AG04450 (cell line): ENCODE data around the gene LRP1B. TPM values are rescaled to one million over a fixed set of nuclear protein-coding genes. Genes with fewer than 3 reads are reported as not detected.

Experiments
- CTCF ChIA-PET: fragments of 300-600, 350-600 bp; formaldehyde crosslinking; extraction: SDS; loops from one replicate; lab custom pipeline; 2022; ENCODE audit warnings: antibody characterized with exemption, inconsistent platforms; lab: Charles Lee
- POLR2A ChIA-PET: fragments of 350-600 bp; formaldehyde crosslinking; extraction: SDS; loops from one replicate; lab custom pipeline; 2021; ENCODE audit warnings: antibody characterized with exemption, inconsistent platforms; lab: Yijun Ruan, JAX
- DNase-seq: peaks from one replicate; pipeline ENCODE4 v3.0.0-alpha.2; 2011; ENCODE audit warnings: low read depth, low spot score
- H3K27ac ChIP-seq: one replicate; pipeline ENCODE4 v1.5.1; 2012; ENCODE audit warnings: low read depth, low read length, control low read depth
- H3K27me3 ChIP-seq: one replicate; pipeline ENCODE4 v1.6.0; 2012; ENCODE audit warnings: low read length; ENCODE audit not compliant: control insufficient read depth, insufficient read depth
- H3K4me3 ChIP-seq: 2 replicates; pipeline ENCODE4 v1.5.1; 2011; ENCODE audit warnings: mild to moderate bottlenecking, low read depth, low read length, control low read depth
- H3K9me3 ChIP-seq: 2 replicates; pipeline ENCODE4 v1.5.1; 2012; ENCODE audit warnings: low read length; ENCODE audit not compliant: control insufficient read depth, insufficient read depth
- polyA plus RNA-seq: library from polyadenylated mRNA; depleted of rRNA; stranded (reverse); fragments of >200 nt; gene quantifications from 2 replicates; pipeline ENCODE4 v1.2.3, GENCODE V29; 2011
- TF ChIP-seq, protein P1 (sequence below): IDR thresholded peaks from 2 replicates; pipeline ENCODE4 v1.5.1; 2011; ENCODE audit warnings: low read depth, low read length, control low read depth, inconsistent platforms

LRP1B gene
- polyA plus RNA-seq, 1 experiment, result 0.15 TPM

DNA sequence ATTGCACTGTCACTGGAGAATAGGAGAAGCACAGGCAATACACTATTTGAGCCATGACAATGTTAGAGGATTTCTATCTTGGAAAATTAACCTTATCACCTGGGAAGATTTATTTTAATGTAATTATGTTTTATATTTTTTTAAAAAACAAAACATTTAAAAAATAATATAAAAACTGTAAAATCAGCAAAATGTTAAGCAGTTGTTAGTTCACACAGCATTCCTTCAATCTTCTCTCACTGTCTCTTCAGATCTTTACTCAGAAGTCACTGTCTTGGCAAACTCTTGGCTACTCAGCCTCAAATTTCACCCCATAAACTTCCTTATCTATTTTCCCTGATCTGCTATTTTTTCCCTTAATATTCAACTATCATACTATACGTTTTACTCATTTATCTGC, 1322.6 kb downstream of the LRP1B start:
- Histone ChIP-seq H3K27me3 (no peaks in the 10 kb centered on the region), H3K4me3 (no peak overlapping the region), H3K9me3 (no peaks in the 10 kb centered on the region), H3K27ac (no peak overlapping the region)
- ChIA-PET POLR2A (no interaction called here), CTCF (interaction anchor here (0.6 kb wide), 1 partner anchor 30 kb away, joined by 3 read pairs; no protein-coding TSS in a partner anchor)
- TF ChIP-seq, protein P1, sequence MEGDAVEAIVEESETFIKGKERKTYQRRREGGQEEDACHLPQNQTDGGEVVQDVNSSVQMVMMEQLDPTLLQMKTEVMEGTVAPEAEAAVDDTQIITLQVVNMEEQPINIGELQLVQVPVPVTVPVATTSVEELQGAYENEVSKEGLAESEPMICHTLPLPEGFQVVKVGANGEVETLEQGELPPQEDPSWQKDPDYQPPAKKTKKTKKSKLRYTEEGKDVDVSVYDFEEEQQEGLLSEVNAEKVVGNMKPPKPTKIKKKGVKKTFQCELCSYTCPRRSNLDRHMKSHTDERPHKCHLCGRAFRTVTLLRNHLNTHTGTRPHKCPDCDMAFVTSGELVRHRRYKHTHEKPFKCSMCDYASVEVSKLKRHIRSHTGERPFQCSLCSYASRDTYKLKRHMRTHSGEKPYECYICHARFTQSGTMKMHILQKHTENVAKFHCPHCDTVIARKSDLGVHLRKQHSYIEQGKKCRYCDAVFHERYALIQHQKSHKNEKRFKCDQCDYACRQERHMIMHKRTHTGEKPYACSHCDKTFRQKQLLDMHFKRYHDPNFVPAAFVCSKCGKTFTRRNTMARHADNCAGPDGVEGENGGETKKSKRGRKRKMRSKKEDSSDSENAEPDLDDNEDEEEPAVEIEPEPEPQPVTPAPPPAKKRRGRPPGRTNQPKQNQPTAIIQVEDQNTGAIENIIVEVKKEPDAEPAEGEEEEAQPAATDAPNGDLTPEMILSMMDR, result no peak
- no peak for DNase-seq

DNA sequence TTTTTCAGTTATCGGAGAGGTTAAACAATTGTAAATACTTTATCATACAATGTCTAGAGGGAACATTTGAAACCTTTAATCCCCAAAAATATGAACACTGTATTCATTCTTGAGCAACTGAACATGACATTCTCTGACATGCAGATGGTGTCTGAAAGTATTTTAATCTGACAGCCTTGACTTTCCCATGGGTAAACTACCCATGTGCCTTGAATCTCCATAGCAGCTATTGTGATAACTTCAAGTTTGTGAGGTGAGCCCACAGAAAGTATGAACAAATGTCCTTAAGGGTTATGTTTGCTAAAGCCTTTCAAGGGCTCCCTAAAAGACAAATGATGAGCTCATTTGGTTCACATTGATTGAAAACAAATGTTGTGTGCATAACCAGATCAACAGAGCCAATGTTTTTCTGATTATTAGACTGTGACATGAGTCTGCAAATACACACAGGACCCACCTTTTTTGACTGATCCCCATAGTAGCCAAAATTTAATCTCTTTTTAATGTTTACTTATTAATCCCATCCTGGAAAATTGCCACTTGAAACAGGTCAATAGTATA, 1326.0 kb downstream of the LRP1B start:
- ChIA-PET CTCF (interaction anchor here (0.7 kb wide), 1 partner anchor 504 kb away, joined by 4 read pairs; no protein-coding TSS in a partner anchor), POLR2A (no interaction called here)
- H3K4me3 ChIP-seq, result no peak overlapping the region
- H3K27me3 ChIP-seq, result no peaks in the 10 kb centered on the region
- no peaks in the 10 kb centered on the region for H3K9me3 ChIP-seq
- TF ChIP-seq, protein P1, result no peak
- DNase-seq, result no peak
- no peak overlapping the region for H3K27ac ChIP-seq

DNA sequence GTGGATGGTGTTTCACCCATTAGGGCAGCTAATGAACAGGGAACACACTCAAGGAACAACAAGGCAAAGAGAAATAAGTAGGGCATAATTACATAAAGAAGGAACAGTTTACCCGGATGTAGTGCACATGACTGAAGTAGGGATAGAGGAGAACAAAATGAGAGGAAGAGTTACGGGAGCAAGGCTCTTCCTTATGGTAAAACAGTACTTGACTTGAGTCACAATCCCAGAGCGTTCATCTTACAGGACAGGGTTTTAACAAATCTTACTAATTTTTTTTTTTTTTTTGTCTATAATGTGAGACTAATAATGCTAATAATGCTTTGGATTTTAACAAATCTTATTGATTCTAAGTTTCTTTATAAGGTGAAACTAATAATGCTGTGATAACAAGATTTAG, 1329.5 kb downstream of the LRP1B start:
- no peak overlapping the region for H3K27ac ChIP-seq
- no peaks in the 10 kb centered on the region for H3K9me3 ChIP-seq
- POLR2A ChIA-PET, result no interaction called here
- CTCF ChIA-PET, result no interaction called here
- no peak overlapping the region for H3K4me3 ChIP-seq
- no peaks in the 10 kb centered on the region for H3K27me3 ChIP-seq
- TF ChIP-seq, protein P1, result no peak
- DNase-seq, result no peak

DNA sequence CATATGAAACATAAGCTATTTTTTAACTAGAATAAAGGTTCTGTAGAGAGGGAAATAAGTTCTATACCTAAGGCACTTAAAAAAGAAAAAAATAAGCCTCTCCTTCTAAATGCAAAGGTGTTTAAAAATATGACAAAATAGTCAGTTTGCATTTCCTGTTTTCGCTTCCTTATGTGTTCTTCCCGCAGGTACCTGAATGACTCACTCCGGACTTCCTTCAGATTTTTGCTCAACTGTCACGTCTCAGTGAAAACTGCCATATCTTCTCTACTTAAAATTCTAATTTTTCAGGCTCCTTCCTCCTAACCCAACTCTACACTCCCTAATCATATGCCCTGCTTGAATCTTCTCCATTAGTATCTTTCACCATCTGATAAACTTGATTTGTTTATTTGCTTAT, 1333.1 kb downstream of the LRP1B start:
- TF ChIP-seq, protein P1, result no peak
- no peaks in the 10 kb centered on the region for H3K27me3 ChIP-seq
- H3K27ac ChIP-seq, result no peak overlapping the region
- no peak for DNase-seq
- no peaks in the 10 kb centered on the region for H3K9me3 ChIP-seq
- ChIA-PET POLR2A (no interaction called here), CTCF (no interaction called here)
- no peak overlapping the region for H3K4me3 ChIP-seq

DNA sequence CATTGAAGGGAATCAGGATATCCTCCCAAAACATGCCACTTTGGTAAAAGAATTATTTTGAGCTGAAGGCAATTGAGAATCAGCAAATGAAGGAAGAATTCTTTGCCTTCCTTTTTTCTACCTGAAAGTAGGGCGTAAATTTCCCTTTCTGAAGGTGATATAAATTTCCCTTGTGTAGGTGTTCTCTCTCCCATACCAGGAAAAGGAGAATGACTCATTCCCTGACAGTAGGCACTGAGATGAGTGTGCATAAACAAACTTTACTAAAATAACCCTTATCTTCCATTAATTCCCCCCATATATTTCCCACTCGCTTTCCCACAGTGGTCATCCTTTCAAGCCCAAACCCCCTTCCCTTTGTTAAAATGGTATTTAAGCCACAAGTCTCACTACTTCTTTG, 1339.0 kb downstream of the LRP1B start:
- Histone ChIP-seq H3K9me3 (no peaks in the 10 kb centered on the region; the same call in 1 of the 2 replicates), H3K27me3 (no peaks in the 10 kb centered on the region), H3K27ac (no peak overlapping the region), H3K4me3 (no peak overlapping the region)
- POLR2A ChIA-PET, result no interaction called here
- TF ChIP-seq, protein P1, result no peak
- no peak for DNase-seq
- CTCF ChIA-PET, result interaction anchor here (0.6 kb wide), 1 partner anchor 49 kb away, joined by 3 read pairs; no protein-coding TSS in a partner anchor
